GM12878 (cell line): ENCODE results near the gene TICRR. TPM values are rescaled to one million over a fixed set of nuclear protein-coding genes. Genes with fewer than 3 reads are reported as not detected.

Experiments
- ATF3 ChIP-seq: IDR thresholded peaks from 2 replicates; pipeline ENCODE4 v1.6.1; 2011; ENCODE audit warnings: low read depth, mild to moderate bottlenecking, low read length, moderate library complexity, borderline replicate concordance; ENCODE audit errors: extremely low read depth
- CUX1 ChIP-seq: IDR thresholded peaks from 2 replicates; pipeline ENCODE4 v1.6.1; 2012; ENCODE audit warnings: improper control_type of control experiment, low read depth, low read length; ENCODE audit not compliant: insufficient replicate concordance
- FOXK2 ChIP-seq: fragments of 450-650 bp; IDR thresholded peaks from 2 replicates; pipeline ENCODE4 v1.6.1; 2017; ENCODE audit warnings: mild to moderate bottlenecking, moderate library complexity
- IKZF2 ChIP-seq, 2 experiments: fragments of 450-650 bp; IDR thresholded peaks; 2 replicates each; pipeline ENCODE4 v1.6.1; 2017; ENCODE audit warnings: mild to moderate bottlenecking in 2 of 2, moderate library complexity in 2 of 2
- MEF2A ChIP-seq: IDR thresholded peaks from 2 replicates; pipeline ENCODE4 v1.6.1; 2011; ENCODE audit warnings: low read depth, mild to moderate bottlenecking, low read length, moderate library complexity; ENCODE audit not compliant: insufficient read depth
- RCOR1 ChIP-seq: conservative IDR thresholded peaks from 2 replicates; pipeline ENCODE4 v1.6.1; 2012; ENCODE audit warnings: low read depth, low read length, improper control_type of control experiment
- RELB ChIP-seq: fragments of 450-650 bp; IDR thresholded peaks from 2 replicates; pipeline ENCODE4 v1.6.1; 2017; ENCODE audit warnings: low read depth, mild to moderate bottlenecking, moderate library complexity
- SRF ChIP-seq, 2 experiments: IDR thresholded peaks; 2 replicates each; pipeline ENCODE4 v1.6.1; 2011; ENCODE audit warnings: low read depth in 2 of 2, low read length in 2 of 2, mild to moderate bottlenecking in 1 of 2, moderate library complexity in 1 of 2
- STAT1 ChIP-seq: fragments of 450-650 bp; conservative IDR thresholded peaks from 2 replicates; pipeline ENCODE4 v1.6.1; 2014; ENCODE audit warnings: antibody characterized with exemption, mild to moderate bottlenecking
- TCF12 ChIP-seq: IDR thresholded peaks from 2 replicates; pipeline ENCODE4 v1.6.1; 2011; ENCODE audit warnings: low read depth, mild to moderate bottlenecking, low read length
- polyA plus RNA-seq, 11 experiments: library from polyadenylated mRNA; depleted of rRNA in 4 of 11; unstranded in 6 of 11; stranded (reverse) in 5 of 11; fragments of >200 nt; fragmentation: Nextera tagmentation in 4 of 11; fragmentation: Illumina TruSeq in 1 of 11; extraction: Ambion mirVana in 4 of 11; extraction: Trizol in 1 of 11; gene quantifications; 1 replicate in 1 of 11; 2 replicates in 10 of 11; pipeline versions ENCODE4 v1.2.1 to v1.2.3, GENCODE V29; 2011 to 2016; ENCODE audit warnings: inconsistent platforms in 2 of 11, missing spikeins in 2 of 11, low read depth in 1 of 11
- total RNA-seq, 4 experiments: library from RNA; depleted of rRNA in 3 of 4; stranded (reverse); fragments of >200 nt in 3 of 4; fragmentation: Illumina TruSeq in 1 of 4; extraction: Trizol in 1 of 4; gene quantifications; 2 replicates each; pipeline versions ENCODE4 v1.2.1 to v1.2.3, GENCODE V29; 2013 to 2021
- TF ChIP-seq, protein P1 (sequence below): fragments of 450-650 bp; IDR thresholded peaks from 2 replicates; pipeline ENCODE4 v1.6.1; 2017; ENCODE audit warnings: mild to moderate bottlenecking, low read depth, inconsistent platforms; ENCODE audit not compliant: poor library complexity, severe bottlenecking
- TF ChIP-seq, protein P2 (sequence below): fragments of 450-650 bp; IDR thresholded peaks from 2 replicates; pipeline ENCODE4 v1.6.1; 2016; ENCODE audit warnings: mild to moderate bottlenecking, moderate library complexity, borderline replicate concordance
- TF ChIP-seq, protein P3 (sequence below): IDR thresholded peaks from 2 replicates; pipeline ENCODE4 v1.6.1; 2011; ENCODE audit warnings: borderline replicate concordance, low read depth, mild to moderate bottlenecking, moderate library complexity, mixed read lengths, low read length; ENCODE audit not compliant: insufficient read depth; ENCODE audit errors: extremely low read length

TICRR gene
- total and polyA plus RNA-seq, 10 of the 15 experiments (the other 5 are each of a cell fraction or from before 2014, with no cell fraction given), result 0.58 to 21.5 (median 11.5) TPM

DNA sequence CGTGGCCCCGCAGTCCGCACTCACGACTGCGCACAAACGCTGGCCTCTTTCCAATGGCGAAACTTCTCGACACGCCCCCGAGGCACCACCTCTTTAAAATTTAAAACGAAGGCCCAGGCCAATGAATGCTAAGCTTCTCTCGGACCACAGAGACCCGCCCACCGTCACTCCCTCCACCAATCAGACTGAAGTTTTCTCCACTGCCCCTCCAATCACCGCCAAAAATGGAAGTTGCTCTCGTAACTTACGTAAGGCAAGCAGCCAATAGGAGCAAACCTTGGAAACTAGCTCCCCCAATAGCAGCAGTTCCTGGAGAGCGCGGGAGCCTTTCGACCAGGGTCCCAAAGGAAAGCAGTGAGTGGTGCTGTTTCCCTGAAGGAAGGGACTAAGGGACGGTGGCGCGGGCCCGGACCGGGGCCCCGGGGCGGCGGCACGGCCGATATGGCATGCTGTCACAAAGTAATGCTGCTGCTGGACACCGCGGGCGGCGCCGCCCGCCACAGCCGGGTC lies at the start of gene TICRR (continued):
- TF ChIP-seq RELB, result no peak
- TF ChIP-seq CUX1, result no peak
- no peak for TF ChIP-seq TCF12
- TF ChIP-seq SRF (IDR thresholded peaks at IDR 0.05; ENCODE audit: low read depth in 2 of 2, low read length in 2 of 2), result peak; percentile 60 to 86
- no peak for TF ChIP-seq RCOR1
- TF ChIP-seq MEF2A, result no peak
- TF ChIP-seq, protein P1, sequence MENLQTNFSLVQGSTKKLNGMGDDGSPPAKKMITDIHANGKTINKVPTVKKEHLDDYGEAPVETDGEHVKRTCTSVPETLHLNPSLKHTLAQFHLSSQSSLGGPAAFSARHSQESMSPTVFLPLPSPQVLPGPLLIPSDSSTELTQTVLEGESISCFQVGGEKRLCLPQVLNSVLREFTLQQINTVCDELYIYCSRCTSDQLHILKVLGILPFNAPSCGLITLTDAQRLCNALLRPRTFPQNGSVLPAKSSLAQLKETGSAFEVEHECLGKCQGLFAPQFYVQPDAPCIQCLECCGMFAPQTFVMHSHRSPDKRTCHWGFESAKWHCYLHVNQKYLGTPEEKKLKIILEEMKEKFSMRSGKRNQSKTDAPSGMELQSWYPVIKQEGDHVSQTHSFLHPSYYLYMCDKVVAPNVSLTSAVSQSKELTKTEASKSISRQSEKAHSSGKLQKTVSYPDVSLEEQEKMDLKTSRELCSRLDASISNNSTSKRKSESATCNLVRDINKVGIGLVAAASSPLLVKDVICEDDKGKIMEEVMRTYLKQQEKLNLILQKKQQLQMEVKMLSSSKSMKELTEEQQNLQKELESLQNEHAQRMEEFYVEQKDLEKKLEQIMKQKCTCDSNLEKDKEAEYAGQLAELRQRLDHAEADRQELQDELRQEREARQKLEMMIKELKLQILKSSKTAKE, result peak; percentile 75
- TF ChIP-seq, protein P2, sequence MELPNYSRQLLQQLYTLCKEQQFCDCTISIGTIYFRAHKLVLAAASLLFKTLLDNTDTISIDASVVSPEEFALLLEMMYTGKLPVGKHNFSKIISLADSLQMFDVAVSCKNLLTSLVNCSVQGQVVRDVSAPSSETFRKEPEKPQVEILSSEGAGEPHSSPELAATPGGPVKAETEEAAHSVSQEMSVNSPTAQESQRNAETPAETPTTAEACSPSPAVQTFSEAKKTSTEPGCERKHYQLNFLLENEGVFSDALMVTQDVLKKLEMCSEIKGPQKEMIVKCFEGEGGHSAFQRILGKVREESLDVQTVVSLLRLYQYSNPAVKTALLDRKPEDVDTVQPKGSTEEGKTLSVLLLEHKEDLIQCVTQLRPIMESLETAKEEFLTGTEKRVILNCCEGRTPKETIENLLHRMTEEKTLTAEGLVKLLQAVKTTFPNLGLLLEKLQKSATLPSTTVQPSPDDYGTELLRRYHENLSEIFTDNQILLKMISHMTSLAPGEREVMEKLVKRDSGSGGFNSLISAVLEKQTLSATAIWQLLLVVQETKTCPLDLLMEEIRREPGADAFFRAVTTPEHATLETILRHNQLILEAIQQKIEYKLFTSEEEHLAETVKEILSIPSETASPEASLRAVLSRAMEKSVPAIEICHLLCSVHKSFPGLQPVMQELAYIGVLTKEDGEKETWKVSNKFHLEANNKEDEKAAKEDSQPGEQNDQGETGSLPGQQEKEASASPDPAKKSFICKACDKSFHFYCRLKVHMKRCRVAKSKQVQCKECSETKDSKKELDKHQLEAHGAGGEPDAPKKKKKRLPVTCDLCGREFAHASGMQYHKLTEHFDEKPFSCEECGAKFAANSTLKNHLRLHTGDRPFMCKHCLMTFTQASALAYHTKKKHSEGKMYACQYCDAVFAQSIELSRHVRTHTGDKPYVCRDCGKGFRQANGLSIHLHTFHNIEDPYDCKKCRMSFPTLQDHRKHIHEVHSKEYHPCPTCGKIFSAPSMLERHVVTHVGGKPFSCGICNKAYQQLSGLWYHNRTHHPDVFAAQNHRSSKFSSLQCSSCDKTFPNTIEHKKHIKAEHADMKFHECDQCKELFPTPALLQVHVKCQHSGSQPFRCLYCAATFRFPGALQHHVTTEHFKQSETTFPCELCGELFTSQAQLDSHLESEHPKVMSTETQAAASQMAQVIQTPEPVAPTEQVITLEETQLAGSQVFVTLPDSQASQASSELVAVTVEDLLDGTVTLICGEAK, result no peak; the same call in 1 of the 2 replicates
- TF ChIP-seq STAT1, result no peak
- TF ChIP-seq ATF3, result no peak
- no peak for TF ChIP-seq IKZF2 (IDR thresholded peaks at IDR 0.05)
- TF ChIP-seq FOXK2, result no peak
- TF ChIP-seq, protein P3, sequence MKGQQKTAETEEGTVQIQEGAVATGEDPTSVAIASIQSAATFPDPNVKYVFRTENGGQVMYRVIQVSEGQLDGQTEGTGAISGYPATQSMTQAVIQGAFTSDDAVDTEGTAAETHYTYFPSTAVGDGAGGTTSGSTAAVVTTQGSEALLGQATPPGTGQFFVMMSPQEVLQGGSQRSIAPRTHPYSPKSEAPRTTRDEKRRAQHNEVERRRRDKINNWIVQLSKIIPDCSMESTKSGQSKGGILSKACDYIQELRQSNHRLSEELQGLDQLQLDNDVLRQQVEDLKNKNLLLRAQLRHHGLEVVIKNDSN, result no peak
